HCT116 (cell line): ENCODE data around the gene CPNE9. TPM values are rescaled to one million over a fixed set of nuclear protein-coding genes. Genes with fewer than 3 reads are reported as not detected.

ENCODE experiments used
- ATAC-seq: fragments of 200-7000 bp; cut with Tn5 transposase; 2 replicates; pipeline ENCODE4 v1.9.1; 2020; ENCODE audit warnings: mild to moderate bottlenecking, moderate library complexity
- BruUV-seq: library from RNA; stranded (reverse); fragments of 400-500 nt; replicated peaks from 2 replicates; lab custom pipeline; 2021; lab: Mats Ljungman, UMichigan
- CTCF ChIA-PET: fragments of 300-600 bp; sonication (Branson Sonifier 250); formaldehyde crosslinking; loops from one replicate; lab custom pipeline; 2021; ENCODE audit warnings: antibody characterized with exemption; lab: Charles Lee
- POLR2A ChIA-PET: fragments of 300-600, 350-600 bp; sonication (Branson Sonifier 250); formaldehyde crosslinking; loops from one replicate; lab custom pipeline; 2021; ENCODE audit warnings: antibody characterized with exemption; lab: Charles Lee
- RAD21 ChIA-PET, 2 experiments: fragments of 300-600 bp; sonication (Branson Sonifier 250); formaldehyde crosslinking; loops; one replicate each; lab custom pipeline; 2023; ENCODE audit warnings: low total read pairs in 2 of 2; ENCODE audit not compliant: uncharacterized antibody in 2 of 2, unreplicated experiment in 2 of 2, low non-redundant PET in 1 of 2; lab: Charles Lee
- DNase-seq: peaks from one replicate; pipeline ENCODE4 v3.0.0-alpha.2; 2010; ENCODE audit warnings: low read depth, low spot score
- H2AFZ ChIP-seq: fragments of 200-600 bp; shearing (Covaris generic), sonication (generic); 2 replicates; pipeline ENCODE4 v1.6.1; 2017; ENCODE audit warnings: low read depth, mixed run types, mixed read lengths, antibody characterized with exemption, low read length; ENCODE audit not compliant: poor library complexity, severe bottlenecking
- H3K27ac ChIP-seq: 2 replicates; pipeline ENCODE4 v1.5.1; 2012; ENCODE audit warnings: low read depth, low read length
- H3K27me3 ChIP-seq: fragments of 200-600 bp; sonication (generic); 2 replicates; pipeline ENCODE4 v1.6.1; 2016; ENCODE audit warnings: mixed run types, low read length, mixed read lengths; ENCODE audit not compliant: insufficient read depth
- H3K36me3 ChIP-seq, 2 experiments: fragments of 200-500 bp in 1 of 2; fragments of 200-600 bp in 1 of 2; sonication (Bioruptor generic) in 1 of 2; sonication (generic) in 1 of 2; 2 replicates each; pipeline versions ENCODE4 v1.5.1 to v1.6.1; 2014 to 2016; ENCODE audit warnings: low read length in 2 of 2, inconsistent platforms in 1 of 2, mixed read lengths in 1 of 2, mixed run types in 1 of 2; ENCODE audit not compliant: insufficient read depth in 2 of 2, control insufficient read depth in 1 of 2
- H3K4me1 ChIP-seq, 2 experiments: fragments of 200-600 bp in 1 of 2; sonication (generic) in 1 of 2; 2 replicates each; pipeline versions ENCODE4 v1.5.1 to v1.6.1; 2012 to 2017; ENCODE audit warnings: low read length in 2 of 2, inconsistent platforms in 1 of 2, mild to moderate bottlenecking in 1 of 2, mixed read lengths in 1 of 2, mixed run types in 1 of 2, moderate library complexity in 1 of 2; ENCODE audit not compliant: insufficient read depth in 2 of 2, control insufficient read depth in 1 of 2
- H3K4me2 ChIP-seq: fragments of 200-600 bp; sonication (generic); 2 replicates; pipeline ENCODE4 v1.6.1; 2017; ENCODE audit warnings: mixed run types, low read length, mixed read lengths
- H3K4me3 ChIP-seq, 2 experiments: fragments of 200-600 bp in 1 of 2; sonication (generic) in 1 of 2; replicated peaks in 1 of 2; 2 replicates each; pipeline ENCODE4 v1.5.1; 2011 to 2016; ENCODE audit warnings: low read length in 2 of 2, control low read depth in 1 of 2, low read depth in 1 of 2, mild to moderate bottlenecking in 1 of 2, mixed read lengths in 1 of 2, mixed run types in 1 of 2
- H3K79me2 ChIP-seq: fragments of 200-600 bp; sonication (generic); 2 replicates; pipeline ENCODE4 v1.6.1; 2017; ENCODE audit warnings: mild to moderate bottlenecking, mixed run types, low read length, moderate library complexity, mixed read lengths; ENCODE audit not compliant: insufficient read depth
- H3K9ac ChIP-seq: fragments of 200-600 bp; sonication (generic); 2 replicates; pipeline ENCODE4 v1.6.1; 2016; ENCODE audit warnings: low read length, mixed read lengths
- H3K9me2 ChIP-seq: fragments of 200-600 bp; sonication (generic), shearing (Covaris generic); 2 replicates; pipeline ENCODE4 v1.6.1; 2017; ENCODE audit warnings: mixed run types, mild to moderate bottlenecking, moderate library complexity; ENCODE audit not compliant: insufficient read depth
- H3K9me3 ChIP-seq, 2 experiments: fragments of 200-500 bp in 1 of 2; fragments of 200-600 bp in 1 of 2; sonication (Bioruptor generic) in 1 of 2; sonication (generic) in 1 of 2; 2 replicates each; pipeline ENCODE4 v1.6.1; 2014 to 2017; ENCODE audit warnings: low read length in 2 of 2, mixed read lengths in 2 of 2, inconsistent platforms in 1 of 2, low read depth in 1 of 2, mild to moderate bottlenecking in 1 of 2, mixed run types in 1 of 2, moderate library complexity in 1 of 2; ENCODE audit not compliant: control insufficient read depth in 1 of 2, insufficient read depth in 1 of 2
- H4K20me1 ChIP-seq: fragments of 200-600 bp; sonication (generic), shearing (Covaris generic); 2 replicates; pipeline ENCODE4 v1.6.1; 2017; ENCODE audit warnings: mixed run types, mild to moderate bottlenecking, moderate library complexity; ENCODE audit not compliant: insufficient read depth
- ATF3 ChIP-seq: IDR thresholded peaks from 2 replicates; pipeline ENCODE4 v1.6.1; 2012
- CBX3 ChIP-seq: IDR thresholded peaks from 2 replicates; pipeline ENCODE4 v1.6.1; 2012; ENCODE audit warnings: low read depth
- CEBPB ChIP-seq: IDR thresholded peaks from 2 replicates; pipeline ENCODE4 v1.6.1; 2012; ENCODE audit warnings: low read depth
- EGR1 ChIP-seq: IDR thresholded peaks from 2 replicates; pipeline ENCODE4 v1.6.1; 2012; ENCODE audit warnings: low read depth
- ELF1 ChIP-seq: IDR thresholded peaks from 2 replicates; pipeline ENCODE4 v1.6.1; 2012; ENCODE audit warnings: low read depth, borderline replicate concordance
- EZH2 ChIP-seq: fragments of 200-600 bp; sonication (generic); IDR thresholded peaks from 2 replicates; pipeline ENCODE4 v1.6.1; 2017; ENCODE audit warnings: antibody characterized with exemption, mixed run types
- EZH2phosphoT487 ChIP-seq: fragments of 200-600 bp; IDR thresholded peaks from 2 replicates; pipeline ENCODE4 v1.6.1; 2018; ENCODE audit warnings: antibody characterized with exemption, borderline replicate concordance
- FOSL1 ChIP-seq: IDR thresholded peaks from 2 replicates; pipeline ENCODE4 v1.6.1; 2012; ENCODE audit warnings: low read depth
- JUND ChIP-seq: IDR thresholded peaks from 2 replicates; pipeline ENCODE4 v1.6.1; 2012
- MAX ChIP-seq: IDR thresholded peaks from 2 replicates; pipeline ENCODE4 v1.6.1; 2012
- POLR2A ChIP-seq: IDR thresholded peaks from 2 replicates; pipeline ENCODE4 v1.7.0; 2011; ENCODE audit warnings: borderline replicate concordance; ENCODE audit not compliant: insufficient read depth, insufficient read length; ENCODE audit errors: extremely low read depth
- RAD21 ChIP-seq: IDR thresholded peaks from 2 replicates; pipeline ENCODE4 v1.6.1; 2012; ENCODE audit warnings: low read depth, mild to moderate bottlenecking
- REST ChIP-seq: IDR thresholded peaks from 2 replicates; pipeline ENCODE4 v1.6.1; 2012; ENCODE audit warnings: low read depth
- SIN3A ChIP-seq: IDR thresholded peaks from 2 replicates; pipeline ENCODE4 v1.6.1; 2012; ENCODE audit warnings: low read depth
- SP1 ChIP-seq: IDR thresholded peaks from 2 replicates; pipeline ENCODE4 v1.6.1; 2012; ENCODE audit warnings: low read depth
- SRF ChIP-seq: IDR thresholded peaks from 2 replicates; pipeline ENCODE4 v1.6.1; 2012; ENCODE audit warnings: low read depth
- TCF7L2 ChIP-seq: IDR thresholded peaks from 2 replicates; pipeline ENCODE4 v1.7.0; 2011; ENCODE audit warnings: borderline replicate concordance, inconsistent platforms; ENCODE audit not compliant: insufficient read depth, insufficient read length; ENCODE audit errors: extremely low read depth
- ZBTB33 ChIP-seq: IDR thresholded peaks from 2 replicates; pipeline ENCODE4 v1.6.1; 2011; ENCODE audit warnings: mild to moderate bottlenecking, low read length, moderate library complexity; ENCODE audit not compliant: insufficient replicate concordance; ENCODE audit errors: extremely low read depth
- ZFX ChIP-seq: fragments of 450-650 bp; IDR thresholded peaks from 2 replicates; pipeline ENCODE4 v1.6.1; 2017
- ZNF274 ChIP-seq: fragments of 200-500 bp; sonication (Bioruptor generic); IDR thresholded peaks from 2 replicates; pipeline ENCODE4 v1.6.1; 2014; ENCODE audit warnings: mild to moderate bottlenecking, low read depth, low read length, inconsistent platforms
- intact Hi-C: fragments of 100-400 bp; cut with micrococcal nuclease; formaldehyde crosslinking; loops from 2 replicates; pipeline ENCODE4 v1.10.0; 2022
- total RNA-seq: library from RNA; stranded (reverse); gene quantifications from one replicate; pipeline ENCODE4 v1.2.1, GENCODE V29; 2021; ENCODE audit not compliant: unreplicated experiment

Gene CPNE9
- total RNA-seq, 1 experiment from 2014 or later: 0.98 TPM

- RAD21 ChIA-PET: no interaction called here
- Histone ChIP-seq H3K36me3 (no peaks in the 10 kb centered on the region), H3K4me1 (peaks cover 2 to 4% of the 10 kb centered on the region in 2 experiments), H3K4me3 (no peak overlapping the region), H3K4me2 (no peak overlapping the region), H2AFZ (no peak overlapping the region), H3K79me2 (no peaks in the 10 kb centered on the region), H3K9me3 (no peaks in the 10 kb centered on the region), H3K27me3 (peaks cover 3% of the 10 kb centered on the region; the same call in 1 of the 2 replicates), H3K27ac (no peak overlapping the region), H4K20me1 (no peaks in the 10 kb centered on the region), H3K9me2 (no peaks in the 10 kb centered on the region), H3K9ac (no peak overlapping the region)
- CTCF ChIA-PET: no interaction called here
- intact Hi-C loops: no loop called here
- no peak for TF ChIP-seq MAX
- no peak for TF ChIP-seq EGR1
- TF ChIP-seq CEBPB: no peak
- no peak for TF ChIP-seq SRF
- TF ChIP-seq ZNF274: no peak
- no peak for TF ChIP-seq SP1
- TF ChIP-seq ZFX: no peak
- no peak for TF ChIP-seq TCF7L2
- no peak for TF ChIP-seq ELF1
- TF ChIP-seq ZBTB33: no peak
- TF ChIP-seq REST: no peak
- TF ChIP-seq JUND: no peak
- TF ChIP-seq EZH2phosphoT487: no peak
- TF ChIP-seq FOSL1: no peak
- TF ChIP-seq ATF3: no peak
- no peak for TF ChIP-seq CBX3
- TF ChIP-seq RAD21: no peak
- TF ChIP-seq SIN3A: no peak
- TF ChIP-seq EZH2: no peak
- TF ChIP-seq POLR2A: no peak
- POLR2A ChIA-PET: no interaction called here
- ATAC-seq: no peak
- no peak for DNase-seq
- BruUV-seq: no TSS peak
These were observed 6.6 kb downstream of the CPNE9 start for GRCh38 chr3:9710174-9710739.
